H7 (cell line): ENCODE measurements around the gene MB21D2. TPM values are rescaled to one million over a fixed set of nuclear protein-coding genes. Genes with fewer than 3 reads are reported as not detected.

Source experiments
- DNase-seq: peaks from one replicate; pipeline ENCODE4 v3.0.0; 2012
- H3K27me3 ChIP-seq: 2 replicates; pipeline ENCODE4 v1.6.0; 2011; ENCODE audit warnings: mild to moderate bottlenecking, low read length; ENCODE audit not compliant: control insufficient read depth, insufficient read depth
- H3K36me3 ChIP-seq: replicated peaks from 2 replicates; pipeline ENCODE4 v1.5.1; 2011; ENCODE audit warnings: low read length; ENCODE audit not compliant: control insufficient read depth, insufficient read depth
- H3K4me3 ChIP-seq: 2 replicates; pipeline ENCODE4 v1.5.1; 2011; ENCODE audit warnings: low read depth, mild to moderate bottlenecking, control low read depth, low read length, moderate library complexity; ENCODE audit not compliant: insufficient read depth
- total RNA-seq: library from RNA; depleted of rRNA; stranded (reverse); fragments of >200 nt; shearing (Covaris generic); gene quantifications from 2 replicates; pipeline ENCODE4 v1.2.3, GENCODE V29; 2014

The MB21D2 gene
- total RNA-seq, 1 experiment from 2014 or later, result 36.9 TPM

DNA sequence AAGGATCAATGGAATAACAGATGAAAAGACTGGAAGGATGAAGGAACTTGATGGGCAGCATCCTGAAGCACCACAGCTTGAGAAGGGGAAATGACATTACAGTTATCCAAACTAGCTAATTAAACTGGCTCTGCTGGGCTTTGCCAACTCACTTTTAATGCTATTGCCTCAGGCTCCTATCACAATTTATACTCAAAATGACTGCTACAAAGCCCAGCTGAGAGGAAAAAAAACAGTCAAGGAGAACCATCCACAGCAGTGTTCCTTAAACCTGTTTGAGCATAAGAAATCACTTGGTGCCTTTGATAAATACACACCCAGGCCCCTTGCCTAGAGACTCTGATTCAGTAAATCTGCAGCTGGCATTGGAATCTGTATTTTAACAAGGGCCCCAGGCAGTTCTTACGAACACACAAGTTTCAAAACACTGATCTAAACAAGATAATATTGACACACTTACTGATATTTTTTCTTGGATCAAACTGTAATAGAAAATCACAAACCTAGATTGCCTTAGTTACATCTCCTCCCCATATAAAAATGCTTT, 85.8 kb downstream of the MB21D2 start:
- Histone ChIP-seq H3K36me3 (no peaks in the 10 kb centered on the region; the same call in 1 of the 2 replicates), H3K4me3 (no peak overlapping the region), H3K27me3 (no peaks in the 10 kb centered on the region)
- DNase-seq, result no peak

DNA sequence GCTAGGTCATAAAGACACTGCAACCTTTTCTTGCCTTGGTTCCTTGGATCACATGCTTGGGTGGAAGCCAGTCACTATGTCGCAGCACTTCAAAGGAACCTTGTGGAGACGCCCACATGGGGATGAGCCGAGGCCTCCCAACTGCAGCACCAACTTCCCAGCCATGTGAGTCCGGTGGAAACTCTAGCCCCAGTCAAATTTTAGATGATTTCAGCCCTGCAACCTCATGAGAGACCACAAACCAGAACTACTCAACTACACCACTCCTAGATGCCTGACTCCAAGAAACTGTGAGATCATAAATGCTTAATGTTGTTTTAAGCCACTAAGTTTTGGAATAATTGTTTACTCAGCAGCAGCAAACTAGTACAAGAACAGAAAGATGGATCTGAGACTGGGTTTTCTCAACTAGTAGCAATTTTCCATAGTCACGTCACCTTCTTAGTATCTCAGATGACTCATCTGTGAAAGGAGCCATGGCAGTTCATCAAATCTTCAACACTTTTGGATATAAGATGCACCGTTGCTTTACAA, 86.5 kb downstream of the MB21D2 start:
- Histone ChIP-seq H3K27me3 (no peaks in the 10 kb centered on the region), H3K36me3 (no peaks in the 10 kb centered on the region; the same call in 1 of the 2 replicates), H3K4me3 (no peak overlapping the region)
- no peak for DNase-seq

DNA sequence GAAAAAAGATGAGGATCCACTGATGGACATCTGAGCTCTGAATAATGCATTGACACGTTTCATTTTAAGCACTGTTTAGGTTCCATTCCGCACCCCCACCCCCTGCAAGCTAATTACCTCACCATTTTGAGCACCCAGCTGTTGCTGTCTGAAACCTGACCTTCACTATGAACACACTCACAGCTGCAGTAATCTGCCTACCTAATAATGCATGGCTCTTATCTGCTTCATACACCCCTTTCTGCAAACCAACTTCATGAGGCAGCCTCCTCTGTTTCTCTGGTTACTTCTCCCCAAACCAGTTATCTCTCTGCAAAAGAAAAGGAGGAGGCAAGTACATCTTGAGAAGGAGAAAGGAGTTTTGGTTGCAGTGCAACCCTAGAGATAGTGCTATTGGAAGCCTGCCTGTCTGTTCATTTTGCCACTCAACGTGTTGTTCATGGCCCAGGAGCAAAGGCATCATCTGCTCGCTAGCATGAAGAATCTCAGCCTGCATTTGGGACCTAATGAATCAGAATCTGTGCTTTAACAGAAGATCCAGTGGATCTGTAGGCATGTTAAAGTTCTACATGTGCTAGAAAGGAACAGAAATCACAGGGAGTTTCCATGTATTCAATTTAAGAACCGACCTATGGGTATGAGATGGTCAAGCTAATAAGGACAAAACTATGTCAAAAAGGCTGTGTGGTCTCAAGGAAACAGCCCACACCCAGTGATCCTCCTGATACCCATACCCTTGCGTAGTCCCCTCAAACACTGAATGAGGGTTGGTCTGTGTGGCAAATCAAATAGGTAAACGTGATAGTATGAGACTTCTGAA, 87.2 kb downstream of the MB21D2 start:
- no peaks in the 10 kb centered on the region for H3K27me3 ChIP-seq
- no peaks in the 10 kb centered on the region; the same call in 1 of the 2 replicates for H3K36me3 ChIP-seq
- no peak for DNase-seq
- no peak overlapping the region for H3K4me3 ChIP-seq

DNA sequence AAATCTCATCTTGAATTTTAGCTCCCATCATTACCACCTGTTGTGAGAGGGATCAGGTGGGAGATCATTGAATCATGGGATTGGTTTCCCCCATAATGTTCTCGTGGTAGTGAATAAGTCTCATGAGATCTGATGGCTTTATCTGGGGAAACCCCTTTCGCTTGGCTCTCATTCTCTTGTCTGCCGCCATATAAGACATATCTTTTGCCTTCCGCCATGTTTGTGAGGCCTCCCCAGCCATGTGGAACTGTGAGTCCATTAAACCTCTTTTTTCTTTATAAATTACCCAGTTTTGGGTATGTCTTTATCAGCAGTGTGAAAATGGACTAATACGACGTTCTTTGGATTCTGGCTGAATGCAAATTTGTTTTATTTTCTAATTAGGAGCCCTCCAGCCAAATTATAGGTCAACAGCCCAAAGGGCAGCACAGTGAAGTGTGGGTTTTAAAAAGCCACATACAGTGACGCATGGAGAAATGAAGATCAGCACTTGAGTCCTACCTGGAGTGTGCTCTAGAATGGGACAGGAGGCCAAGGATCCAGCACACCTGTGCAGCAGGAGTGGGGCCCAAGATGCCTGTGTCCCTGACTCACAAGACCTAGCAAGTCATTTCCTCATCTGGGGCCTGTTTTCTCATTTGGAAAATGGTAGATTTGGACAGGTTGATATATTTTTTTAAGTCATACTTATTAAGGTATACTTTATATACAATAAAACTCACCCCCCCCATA, 89.6 kb downstream of the MB21D2 start:
- Histone ChIP-seq H3K4me3 (no peak overlapping the region), H3K36me3 (no peaks in the 10 kb centered on the region; the same call in 1 of the 2 replicates), H3K27me3 (no peaks in the 10 kb centered on the region)
- DNase-seq, result no peak

DNA sequence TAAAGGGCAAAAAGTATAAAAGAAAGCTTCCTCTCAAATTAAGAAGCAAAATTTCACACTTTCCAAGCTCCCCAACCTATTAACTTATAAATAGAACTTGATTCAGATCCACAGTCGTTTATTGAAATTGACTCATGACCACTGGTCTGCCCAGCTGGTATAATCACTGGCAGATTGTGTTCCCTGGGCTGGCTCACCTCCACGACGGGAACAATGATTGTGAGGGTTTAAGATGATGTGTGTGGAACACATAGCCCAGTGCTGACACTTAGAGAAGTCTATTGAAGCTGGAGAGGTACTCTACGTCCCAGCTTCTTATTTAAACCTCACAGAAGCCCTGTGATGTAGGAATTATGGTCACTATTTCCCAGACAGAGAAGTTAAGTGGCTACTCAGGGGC, 90.4 kb downstream of the MB21D2 start:
- DNase-seq, result no peak
- no peak overlapping the region for H3K4me3 ChIP-seq
- H3K36me3 ChIP-seq, result no peaks in the 10 kb centered on the region; the same call in 1 of the 2 replicates

DNA sequence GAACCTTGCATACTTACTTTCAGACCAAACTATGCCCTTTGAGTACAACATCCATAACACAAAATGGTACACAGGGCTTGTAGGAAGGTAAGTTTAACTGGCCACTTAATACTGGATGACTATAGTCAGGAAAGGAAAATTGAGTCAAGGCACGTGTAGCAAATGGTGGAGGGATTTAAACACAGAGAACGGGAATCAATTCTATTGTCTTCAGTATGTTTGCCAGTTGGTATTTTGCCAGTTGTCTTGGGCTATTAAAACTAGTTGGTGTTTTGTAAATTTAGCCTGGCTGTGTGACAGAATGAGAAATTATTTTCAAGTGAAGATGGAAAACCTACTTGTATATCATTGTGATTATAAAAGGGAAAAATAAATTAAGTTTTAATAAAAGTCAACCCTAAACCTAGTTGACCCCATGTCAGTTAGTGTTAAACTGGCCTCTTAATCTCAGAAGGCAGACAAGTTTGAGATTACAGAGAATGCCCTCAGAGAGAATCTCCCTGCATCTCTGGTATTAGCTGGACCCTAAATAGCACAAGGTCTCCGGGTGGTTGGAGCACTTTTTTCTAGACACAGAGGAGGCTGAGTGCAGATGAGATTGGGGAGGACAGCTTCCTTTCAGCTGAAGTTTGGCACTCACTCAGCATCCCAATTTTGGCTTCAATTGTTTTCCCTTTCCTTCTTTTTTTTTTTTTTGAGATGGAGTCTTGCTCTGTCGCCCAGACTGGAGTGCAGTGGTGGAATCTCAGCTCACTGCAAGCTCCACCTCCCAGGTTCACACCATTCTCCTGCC, 91.2 kb downstream of the MB21D2 start:
- Histone ChIP-seq H3K36me3 (no peaks in the 10 kb centered on the region; the same call in 1 of the 2 replicates), H3K27me3 (no peaks in the 10 kb centered on the region), H3K4me3 (no peak overlapping the region)
- no peak for DNase-seq

More for the DNA sequence above, 90.4 kb downstream of the MB21D2 start:
- H3K27me3 ChIP-seq, result no peaks in the 10 kb centered on the region

DNA sequence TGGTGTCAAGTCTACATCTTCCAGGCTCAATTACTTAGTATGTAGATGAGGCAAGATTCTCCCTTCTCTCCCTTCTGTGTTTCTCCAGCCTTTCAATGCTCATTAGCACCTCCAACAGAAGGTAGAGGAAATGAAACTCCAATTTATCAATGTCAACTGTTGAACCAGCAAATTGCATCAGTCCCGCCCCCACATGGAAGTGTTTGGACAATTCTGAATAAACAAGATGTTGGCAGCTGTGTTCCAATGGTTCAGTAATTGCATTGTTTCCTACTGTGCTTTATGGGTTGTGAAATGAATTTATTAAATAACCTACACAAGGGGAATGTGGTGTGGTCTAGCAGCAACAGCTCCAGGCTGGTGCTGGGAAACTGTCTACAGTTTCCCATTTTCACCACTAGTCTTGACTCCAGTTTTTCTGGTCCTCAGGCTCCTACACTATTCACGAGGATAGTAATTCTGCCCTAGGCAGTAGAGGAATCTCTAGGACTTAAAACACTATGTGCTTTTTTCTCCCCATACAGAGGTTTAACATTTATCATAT, 91.9 kb downstream of the MB21D2 start:
- no peak for DNase-seq
- H3K4me3 ChIP-seq, result no peak overlapping the region
- H3K27me3 ChIP-seq, result no peaks in the 10 kb centered on the region
- H3K36me3 ChIP-seq, result no peaks in the 10 kb centered on the region

DNA sequence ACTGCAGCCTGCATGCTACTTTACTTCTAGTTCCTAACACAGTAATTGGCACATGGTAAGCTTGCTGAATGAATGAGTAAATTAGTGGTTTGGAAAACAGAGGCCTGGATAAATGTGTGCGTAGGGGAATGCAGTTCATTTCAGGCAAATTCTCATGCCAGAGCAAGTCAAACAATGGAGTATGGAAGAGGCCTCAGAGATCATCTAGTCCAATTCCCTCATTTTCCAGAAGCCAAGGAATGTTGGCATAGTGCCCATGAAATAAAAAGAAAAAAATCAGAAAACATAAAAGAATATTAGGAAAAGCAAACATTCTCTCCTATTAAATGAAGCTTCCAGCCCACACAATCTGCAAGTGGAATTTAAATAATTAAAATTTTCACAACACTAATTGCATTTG, 92.4 kb downstream of the MB21D2 start:
- no peak for DNase-seq
- Histone ChIP-seq H3K4me3 (no peak overlapping the region), H3K27me3 (no peaks in the 10 kb centered on the region), H3K36me3 (no peaks in the 10 kb centered on the region)

DNA sequence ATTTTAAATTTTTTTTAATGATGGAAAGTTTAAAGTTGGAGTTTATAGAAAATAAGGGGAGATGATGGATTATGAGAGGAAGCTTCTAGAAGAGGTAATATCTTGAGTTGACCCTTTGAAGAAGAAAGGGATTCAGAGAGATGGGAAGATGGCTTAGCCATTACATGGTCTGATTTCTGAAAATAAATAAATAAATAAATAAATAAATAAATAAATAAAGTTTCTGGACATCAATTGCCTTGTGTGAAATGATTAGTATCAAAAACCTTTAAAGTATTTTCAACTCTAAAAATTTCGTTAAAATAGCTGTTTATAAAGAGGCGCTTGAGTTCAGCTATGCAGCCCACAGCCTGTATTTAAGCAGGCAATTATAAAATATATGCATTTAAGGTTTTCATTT, 93.3 kb downstream of the MB21D2 start:
- no peak for DNase-seq
- H3K27me3 ChIP-seq, result no peaks in the 10 kb centered on the region
- no peaks in the 10 kb centered on the region for H3K36me3 ChIP-seq
- H3K4me3 ChIP-seq, result no peak overlapping the region

DNA sequence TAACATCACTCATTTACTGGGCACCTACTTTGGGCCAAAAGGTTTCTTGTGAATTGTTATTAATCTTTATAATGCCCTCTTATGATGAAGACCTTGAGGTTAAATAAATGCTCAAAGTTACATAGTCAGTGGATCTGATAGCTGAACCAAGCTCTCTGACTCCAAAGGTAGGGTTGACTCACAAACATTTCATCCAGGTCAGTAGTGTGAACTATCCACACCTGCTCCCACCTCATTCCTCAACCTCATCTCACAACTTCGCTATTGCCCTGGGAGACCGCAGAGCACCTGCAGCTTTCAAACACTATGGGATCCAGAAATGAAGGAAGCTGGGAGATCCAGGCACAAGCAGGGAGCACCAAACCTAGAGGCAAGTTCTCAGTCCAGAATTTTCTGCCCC, 96.5 kb downstream of the MB21D2 start:
- Histone ChIP-seq H3K4me3 (no peak overlapping the region), H3K36me3 (no peaks in the 10 kb centered on the region), H3K27me3 (no peaks in the 10 kb centered on the region)
- DNase-seq, result no peak

DNA sequence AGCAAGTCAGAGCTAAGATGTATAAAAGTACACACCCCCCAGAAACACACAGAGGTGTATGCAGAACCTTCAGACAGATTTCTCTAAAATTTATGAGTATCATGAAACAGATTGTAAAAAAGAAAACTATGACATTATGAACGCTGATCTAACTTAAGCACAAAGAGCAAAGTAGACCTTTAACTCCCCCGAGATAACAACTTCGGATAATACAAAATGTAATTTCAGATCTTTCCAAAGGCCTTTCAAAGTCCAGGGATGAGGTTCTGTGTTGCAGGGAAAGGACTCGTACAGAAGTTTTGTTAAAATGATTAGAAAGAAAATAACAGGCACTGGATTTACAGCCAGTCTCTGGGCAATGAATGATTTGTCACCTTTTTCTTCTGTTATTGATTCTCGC, 97.5 kb downstream of the MB21D2 start:
- no peaks in the 10 kb centered on the region for H3K36me3 ChIP-seq
- no peak overlapping the region for H3K4me3 ChIP-seq
- H3K27me3 ChIP-seq, result no peaks in the 10 kb centered on the region
- DNase-seq, result no peak

DNA sequence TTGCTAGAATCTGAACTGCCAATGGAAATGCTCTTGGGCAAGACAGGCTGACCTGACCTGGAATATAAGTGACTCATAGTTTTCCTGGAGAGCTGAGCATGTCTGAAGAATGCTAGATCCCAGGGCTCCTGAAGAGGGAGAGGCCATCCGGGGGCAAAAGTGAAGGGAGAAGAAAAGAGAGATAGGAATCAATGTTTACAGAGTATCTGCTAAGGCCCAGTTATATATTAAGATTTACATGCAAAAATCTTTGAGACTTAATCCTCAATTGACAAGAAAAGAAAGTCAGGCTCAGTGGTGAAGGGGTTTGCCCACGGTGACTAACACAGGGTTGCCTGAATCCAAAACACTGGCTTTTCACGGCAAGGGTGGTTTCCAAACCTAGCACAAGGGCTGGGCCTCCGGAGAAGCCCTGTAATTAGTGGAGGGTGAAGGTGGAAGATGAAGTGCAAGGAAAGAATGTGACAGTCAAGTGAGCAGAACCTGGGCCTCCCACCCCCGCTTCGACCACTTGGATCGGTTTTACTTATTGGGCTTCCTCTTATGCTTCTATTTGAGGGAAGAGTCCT, 98.6 kb downstream of the MB21D2 start:
- no peaks in the 10 kb centered on the region for H3K27me3 ChIP-seq
- H3K36me3 ChIP-seq, result no peaks in the 10 kb centered on the region
- no peak overlapping the region for H3K4me3 ChIP-seq
- DNase-seq, result no peak

DNA sequence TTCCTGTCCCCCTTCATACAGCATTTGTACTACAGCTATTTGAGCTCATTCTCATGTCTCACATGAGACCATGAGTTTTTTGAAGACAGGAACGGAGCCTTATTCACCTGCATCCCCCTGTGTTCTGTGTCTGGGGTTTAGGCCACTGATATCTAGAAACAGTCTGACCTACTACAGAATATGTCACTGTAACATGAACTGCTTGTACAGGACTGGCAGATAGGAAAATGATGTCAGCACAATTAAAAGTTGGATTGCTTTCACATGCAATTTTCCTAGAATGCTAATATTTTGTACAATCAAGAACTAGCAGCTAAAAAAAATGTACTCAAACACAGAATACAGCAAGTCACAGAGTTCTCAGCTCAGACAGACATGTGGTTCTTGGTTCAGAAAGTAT, 99.5 kb downstream of the MB21D2 start:
- no peaks in the 10 kb centered on the region for H3K27me3 ChIP-seq
- H3K36me3 ChIP-seq, result no peaks in the 10 kb centered on the region
- H3K4me3 ChIP-seq, result no peak overlapping the region
- no peak for DNase-seq

DNA sequence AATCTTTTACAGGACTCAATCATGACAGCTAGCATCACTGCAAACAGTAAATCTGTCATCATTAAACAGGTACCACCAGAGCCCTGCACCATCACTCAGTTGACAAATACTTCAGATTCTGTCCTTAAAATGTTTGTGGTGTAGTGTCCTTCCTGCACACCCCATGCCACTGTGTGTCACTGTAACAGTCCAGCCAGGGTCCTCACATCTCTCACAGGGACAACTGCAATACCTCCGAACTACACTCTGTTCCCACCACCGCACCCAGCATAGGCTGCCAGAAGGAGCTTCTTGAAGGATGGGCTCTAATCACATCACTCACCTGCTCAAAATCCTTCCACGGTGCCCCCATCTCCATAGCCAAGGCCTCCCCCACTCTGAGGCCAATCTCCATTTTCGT, 100.2 kb downstream of the MB21D2 start:
- H3K36me3 ChIP-seq, result no peaks in the 10 kb centered on the region
- H3K27me3 ChIP-seq, result no peaks in the 10 kb centered on the region
- no peak for DNase-seq
- H3K4me3 ChIP-seq, result no peak overlapping the region
